ENCODE results near the gene TMEM233. TPM values are rescaled to one million over a fixed set of nuclear protein-coding genes. Genes with fewer than 3 reads are reported as not detected.
A peak's percentile ranks its signal among the peaks of the same experiment; 100 is the strongest.

Gene TMEM233
- total and polyA plus RNA-seq, 9 of the 15 experiments (the other 6 are each of a cell fraction or from before 2014, with no cell fraction given): 0.04 to 0.17 (median 0.07) TPM; not detected in 2

- BruUV-seq (replicated peaks): no TSS peak
- CTCF ChIA-PET (ENCODE audit: low intra/inter-chr PET ratio): no interaction called here
- Histone ChIP-seq H4K20me1 (replicated peaks; ENCODE audit: control insufficient read depth, insufficient read depth, low read length) (no peaks in the 10 kb centered on the region), H3K9ac (ENCODE audit: insufficient read depth in 1 of 2, low read depth in 2 of 2, low read length in 2 of 2) (peak overlapping the region in 1 of 2 experiments; percentile 13; a peak in 1 of 4 replicates), H2AFZ (ENCODE audit: low read depth, low read length) (no peak overlapping the region), H3K9me3 (replicated peaks; ENCODE audit: control insufficient read depth, insufficient read depth, low read depth, low read length) (no peaks in the 10 kb centered on the region), H3K27me3 (ENCODE audit: control insufficient read depth in 2 of 2, insufficient read depth in 2 of 2, low read length in 2 of 2) (peaks cover 28 to 35% of the 10 kb centered on the region in 2 experiments; a peak in 4 of 5 replicates), H3K4me3 (no peak overlapping the region), H3K36me3 (ENCODE audit: control insufficient read depth, insufficient read depth, low read length) (no peaks in the 10 kb centered on the region), H3K4me2 (ENCODE audit: insufficient read depth, low read length) (no peak overlapping the region), H3K4me1 (replicated peaks in 1 of 2; ENCODE audit: control insufficient read depth in 2 of 2, insufficient read depth in 2 of 2, low read length in 2 of 2) (peaks cover 8 to 18% of the 10 kb centered on the region in 2 experiments; a peak in 4 of 5 replicates), H3K9me1 (ENCODE audit: control insufficient read depth, insufficient read depth, low read length) (no peaks in the 10 kb centered on the region), H3K27ac (ENCODE audit: extremely low read depth, low read depth, low read length) (no peak overlapping the region), H3K79me2 (ENCODE audit: control insufficient read depth, insufficient read depth, low read length) (no peaks in the 10 kb centered on the region)
- no peak for DNase-seq (ENCODE audit: extremely low read depth in 1 of 4, low spot score in 3 of 4)
- no peak for FAIRE-seq
- POLR2A ChIA-PET: interaction anchor here (0.5 to 2.1 kb wide), 4 partner anchors 10 to 1428 kb away, joined by 3 to 6 read pairs (median 3); no protein-coding TSS in a partner anchor
- no peak for ATAC-seq
- WGBS (ENCODE audit: insufficient coverage, low coverage, missing lambda C conversion rate): 6% methylated on average over 21 of the region's 22 CpGs
- intact Hi-C loops (cut with micrococcal nuclease): loop anchor here (5.0 kb wide), 1 partner anchor 38 kb away; no protein-coding TSS in a partner anchor
- in situ Hi-C loops (cut with MboI): no loop called here
- TF ChIP-seq SPI1 (IDR thresholded peaks at IDR 0.05; ENCODE audit: borderline replicate concordance, low read depth, low read length) (no peak), RUNX1 (IDR thresholded peaks at IDR 0.05; ENCODE audit: low read depth) (no peak), ZNF695 (CRISPR knock-in tag; IDR thresholded peaks at IDR 0.05) (no peak), SFPQ (IDR thresholded peaks at IDR 0.05; ENCODE audit: low read depth, low read length) (no peak), BHLHE40 (IDR thresholded peaks at IDR 0.05; ENCODE audit: low read length) (no peak), RFX1 (IDR thresholded peaks at IDR 0.05) (no peak), DEAF1 (CRISPR knock-in tag; IDR thresholded peaks at IDR 0.05) (no peak), CREBBP (IDR thresholded peaks at IDR 0.05; ENCODE audit: low read depth, low read length) (no peak), PHTF2 (CRISPR knock-in tag; IDR thresholded peaks at IDR 0.05) (no peak)
Measured at GRCh38 chr12:119594399-119594730, 791 bp downstream of the TMEM233 start.

All from K562 (cell line).